Sigmoid colon (tissue), 7 donors: ENCODE data around the gene NADSYN1. TPM values are rescaled to one million over a fixed set of nuclear protein-coding genes. Genes with fewer than 3 reads are reported as not detected.

Experiments
- DNase-seq: peaks from one replicate; pipeline ENCODE4 v3.0.0-alpha.2; 2019
- H3K27ac ChIP-seq, 4 donors: fragments of 200-600 bp; sonication (generic); one replicate each; pipeline ENCODE4 v1.5.1; 2016 to 2019; ENCODE audit warnings: mild to moderate bottlenecking in 1 of 4
- H3K27me3 ChIP-seq, 3 donors: fragments of 200-600 bp; sonication (generic); one replicate each; pipeline ENCODE4 v1.5.1; 2019; ENCODE audit warnings: mild to moderate bottlenecking in 1 of 3
- H3K36me3 ChIP-seq, 4 donors: fragments of 200-600 bp; sonication (generic); one replicate each; pipeline ENCODE4 v1.5.1; 2016 to 2019
- H3K4me1 ChIP-seq, 4 donors: fragments of 200-600 bp; sonication (generic); one replicate each; pipeline ENCODE4 v1.5.1; 2017 to 2019
- H3K4me3 ChIP-seq, 4 donors: fragments of 200-600 bp; sonication (generic); one replicate each; pipeline ENCODE4 v1.5.1; 2017 to 2019; ENCODE audit warnings: mild to moderate bottlenecking in 2 of 4, moderate library complexity in 1 of 4
- H3K9me3 ChIP-seq, 4 donors: fragments of 200-600 bp in 3 of 4; sonication (generic) in 3 of 4; one replicate each; pipeline versions ENCODE4 v1.5.1 to v1.6.1; 2013 to 2019
- CTCF ChIP-seq, 4 experiments: fragments of 450-650 bp in 3 of 4; fragments of 200-600 bp in 1 of 4; IDR thresholded peaks; one replicate each; pipeline ENCODE4 v1.5.1; 2016 to 2019; ENCODE audit warnings: antibody characterized with exemption in 4 of 4, mild to moderate bottlenecking in 3 of 4, moderate library complexity in 2 of 4
- EP300 ChIP-seq, 4 donors: sonication (generic); formaldehyde crosslinking; IDR thresholded peaks; one replicate each; pipeline ENCODE4 v1.6.1; 2017; ENCODE audit warnings: antibody characterized with exemption in 4 of 4
- POLR2A ChIP-seq, 2 donors: fragments of 450-650 bp; IDR thresholded peaks; one replicate each; pipeline ENCODE4 v1.6.1; 2016; ENCODE audit warnings: antibody characterized with exemption in 2 of 2, mild to moderate bottlenecking in 2 of 2, moderate library complexity in 2 of 2
- POLR2AphosphoS5 ChIP-seq, 4 donors: sonication (generic); formaldehyde crosslinking; IDR thresholded peaks; one replicate each; pipeline ENCODE4 v1.6.1; 2017; ENCODE audit warnings: antibody characterized with exemption in 4 of 4
- WGBS, 2 donors: extraction: QIAGEN DNeasy Blood & Tissue Kit; methylation state at CpG; one replicate each; pipeline ENCODE4 v1.1.7; 2013; 5-methylcytosine and 5-hydroxymethylcytosine counted together
- intact Hi-C: fragments of 100-400 bp; cut with DNase I; formaldehyde crosslinking; loops from one replicate; pipeline ENCODE4 v1.15.1; 2023
- polyA plus RNA-seq, 3 donors: library from polyadenylated mRNA; stranded (reverse); fragments of 200-250 nt; gene quantifications; one replicate each; pipeline ENCODE4 v1.2.3, GENCODE V29; 2013
- total RNA-seq, 4 donors: library from RNA; depleted of rRNA; stranded (reverse); fragments of >200 nt; gene quantifications; one replicate each; pipeline ENCODE4 v1.1.0, GENCODE V29; 2016
- donor health status: healthy with polysubstance abuse.
- donor health status: Bipolar disorder and iron deficiency.
- donor health status: healthy.

The NADSYN1 gene
- total and polyA plus RNA-seq, 7 donors, result 24.6 to 136 (median 42.5) TPM

GRCh38 chr11:71484248-71485062, 31.5 kb downstream of the NADSYN1 start:
- Histone ChIP-seq H3K27ac (no peak overlapping the region), H3K9me3 (no peaks in the 10 kb centered on the region), H3K4me3 (no peak overlapping the region), H3K27me3 (no peaks in the 10 kb centered on the region), H3K4me1 (no peaks in the 10 kb centered on the region), H3K36me3 (peaks cover 10 to 70% (median 39%) of the 10 kb centered on the region in 4 donors)
- 93 to 95% methylated on average over 23 of the region's 23 CpGs for WGBS, 2 donors
- no peak for TF ChIP-seq POLR2AphosphoS5 (IDR thresholded peaks at IDR 0.05)
- TF ChIP-seq CTCF (IDR thresholded peaks at IDR 0.05), result no peak
- no peak for TF ChIP-seq POLR2A (IDR thresholded peaks at IDR 0.05)
- TF ChIP-seq EP300 (IDR thresholded peaks at IDR 0.05), result no peak
- peak; percentile 40 for DNase-seq
- intact Hi-C loops, result no loop called here

GRCh38 chr11:71485063-71485399, 32.0 kb downstream of the NADSYN1 start:
- TF ChIP-seq POLR2AphosphoS5 (IDR thresholded peaks at IDR 0.05) (no peak), POLR2A (IDR thresholded peaks at IDR 0.05) (no peak), CTCF (IDR thresholded peaks at IDR 0.05) (no peak)
- H3K4me1 ChIP-seq, result no peaks in the 10 kb centered on the region
- no peak overlapping the region for H3K27ac ChIP-seq
- intact Hi-C loops, result no loop called here
- peak; percentile 26 for DNase-seq
- H3K27me3 ChIP-seq, result no peaks in the 10 kb centered on the region
- 92 to 95% methylated on average over 6 of the region's 6 CpGs for WGBS, 2 donors
- no peak overlapping the region for H3K4me3 ChIP-seq
- H3K9me3 ChIP-seq, result no peaks in the 10 kb centered on the region
- peaks cover 10 to 64% (median 38%) of the 10 kb centered on the region in 4 donors for H3K36me3 ChIP-seq

GRCh38 chr11:71485466-71485865, 32.5 kb downstream of the NADSYN1 start:
- intact Hi-C loops, result no loop called here
- no peaks in the 10 kb centered on the region for H3K4me1 ChIP-seq
- H3K9me3 ChIP-seq, result no peaks in the 10 kb centered on the region
- 97% methylated on average over 18 of the region's 18 CpGs for WGBS, 2 donors
- no peaks in the 10 kb centered on the region for H3K27me3 ChIP-seq
- H3K4me3 ChIP-seq, result no peak overlapping the region
- no peak overlapping the region for H3K27ac ChIP-seq
- peaks cover 10 to 63% (median 37%) of the 10 kb centered on the region in 4 donors for H3K36me3 ChIP-seq
- TF ChIP-seq POLR2A (IDR thresholded peaks at IDR 0.05), result no peak
- no peak for TF ChIP-seq CTCF (IDR thresholded peaks at IDR 0.05)
- no peak for TF ChIP-seq POLR2AphosphoS5 (IDR thresholded peaks at IDR 0.05)
- no peak for TF ChIP-seq EP300 (IDR thresholded peaks at IDR 0.05)
- peak; percentile 27 for DNase-seq

- 96 to 98% methylated on average over 1 of the region's 1 CpG for WGBS, 2 donors
- Histone ChIP-seq H3K4me1 (no peaks in the 10 kb centered on the region), H3K27ac (no peak overlapping the region), H3K36me3 (peaks cover 10 to 63% (median 40%) of the 10 kb centered on the region in 4 donors), H3K9me3 (no peaks in the 10 kb centered on the region), H3K4me3 (no peak overlapping the region), H3K27me3 (no peaks in the 10 kb centered on the region)
- intact Hi-C loops, result no loop called here
- TF ChIP-seq POLR2AphosphoS5 (IDR thresholded peaks at IDR 0.05) (no peak), CTCF (IDR thresholded peaks at IDR 0.05) (no peak), EP300 (IDR thresholded peaks at IDR 0.05) (no peak), POLR2A (IDR thresholded peaks at IDR 0.05) (no peak)
- DNase-seq, result peak; percentile 5
Measured at GRCh38 chr11:71486320-71486719, 33.3 kb downstream of the NADSYN1 start.
